ENCODE data around the gene WWOX.

Gene WWOX

GRCh38 chr16:78297066-78297666 lies 197.7 kb downstream of the WWOX start:
- no peak for DNase-seq (ENCODE audit: low read depth, low spot score)

GRCh38 chr16:78298986-78299385 lies 199.5 kb downstream of the WWOX start:
- DNase-seq (ENCODE audit: low read depth, low spot score) = no peak

GRCh38 chr16:78300469-78300868 lies 201.0 kb downstream of the WWOX start:
- DNase-seq (ENCODE audit: low read depth, low spot score) = no peak

GRCh38 chr16:78303946-78304345 lies 204.5 kb downstream of the WWOX start:
- DNase-seq (ENCODE audit: low read depth, low spot score) = no peak

GRCh38 chr16:78306361-78306760 lies 206.9 kb downstream of the WWOX start:
- peak; percentile 55 for DNase-seq (ENCODE audit: low read depth, low spot score)

GRCh38 chr16:78307824-78308528 lies 208.5 kb downstream of the WWOX start:
- DNase-seq (ENCODE audit: low read depth, low spot score) = no peak

- no peak for DNase-seq (ENCODE audit: low read depth, low spot score)
These were observed 210.3 kb downstream of the WWOX start for GRCh38 chr16:78309763-78310162.

GRCh38 chr16:78310196-78310595 lies 210.7 kb downstream of the WWOX start:
- peak; percentile 47 for DNase-seq (ENCODE audit: low read depth, low spot score)

GRCh38 chr16:78310990-78311561 lies 211.6 kb downstream of the WWOX start:
- DNase-seq (ENCODE audit: low read depth, low spot score) = peak; percentile 56

- DNase-seq (ENCODE audit: low read depth, low spot score) = no peak
These were observed 212.4 kb downstream of the WWOX start for GRCh38 chr16:78311831-78312230.

- DNase-seq (ENCODE audit: low read depth, low spot score) = peak; percentile 74
These were observed 218.2 kb downstream of the WWOX start for GRCh38 chr16:78317564-78318240.

- no peak for DNase-seq (ENCODE audit: low read depth, low spot score)
These were observed 222.3 kb downstream of the WWOX start for GRCh38 chr16:78321620-78322360.

GRCh38 chr16:78323315-78323714 lies 223.9 kb downstream of the WWOX start:
- DNase-seq (ENCODE audit: low read depth, low spot score) = no peak

- no peak for DNase-seq (ENCODE audit: low read depth, low spot score)
These were observed 225.3 kb downstream of the WWOX start for GRCh38 chr16:78324649-78325285.

GRCh38 chr16:78325468-78326352 lies 226.3 kb downstream of the WWOX start:
- no peak for DNase-seq (ENCODE audit: low read depth, low spot score)

- no peak for DNase-seq (ENCODE audit: low read depth, low spot score)
These were observed 227.3 kb downstream of the WWOX start for GRCh38 chr16:78326731-78327130.

- no peak for DNase-seq (ENCODE audit: low read depth, low spot score)
These were observed 232.3 kb downstream of the WWOX start for GRCh38 chr16:78331731-78332130.

- no peak for DNase-seq (ENCODE audit: low read depth, low spot score)
These were observed 234.4 kb downstream of the WWOX start for GRCh38 chr16:78333808-78334207.

- no peak for DNase-seq (ENCODE audit: low read depth, low spot score)
These were observed 241.1 kb downstream of the WWOX start for GRCh38 chr16:78340590-78340989.

- no peak for DNase-seq (ENCODE audit: low read depth, low spot score)
These were observed 248.6 kb downstream of the WWOX start for GRCh38 chr16:78348068-78348467.
